HL-60/S4 treated with retinoic acid at 250 ng/mL for 4 days and 3 days (cell line): ENCODE measurements around the gene SCP2D1.

Experiments
- in situ Hi-C: fragments of 300-500 bp; cut with MboI; formaldehyde crosslinking; loops from 2 replicates; pipeline ENCODE4 v1.7.0; 2022; ENCODE audit warnings: low sequenced_read_pairs

Gene SCP2D1

DNA sequence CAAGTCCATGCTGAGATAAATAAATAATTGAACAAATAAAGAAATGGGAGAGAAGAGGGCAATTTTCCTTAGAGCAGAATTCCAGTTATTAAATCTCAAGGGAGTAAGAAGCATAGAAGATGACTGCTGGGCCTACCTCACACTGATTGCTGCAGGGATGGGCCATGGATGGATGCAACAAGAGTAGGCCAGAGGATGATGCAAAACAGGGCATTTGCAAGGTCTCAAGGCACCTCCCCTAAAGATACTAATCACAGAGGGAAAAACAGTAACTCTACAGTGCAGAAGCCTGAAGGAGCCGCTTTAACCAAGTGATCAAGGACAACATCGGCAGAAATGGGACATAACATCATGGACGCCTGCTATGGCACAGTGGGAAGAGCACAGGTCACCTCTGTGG, 1.7 kb upstream of the SCP2D1 start:
- in situ Hi-C loops: no loop called here

DNA sequence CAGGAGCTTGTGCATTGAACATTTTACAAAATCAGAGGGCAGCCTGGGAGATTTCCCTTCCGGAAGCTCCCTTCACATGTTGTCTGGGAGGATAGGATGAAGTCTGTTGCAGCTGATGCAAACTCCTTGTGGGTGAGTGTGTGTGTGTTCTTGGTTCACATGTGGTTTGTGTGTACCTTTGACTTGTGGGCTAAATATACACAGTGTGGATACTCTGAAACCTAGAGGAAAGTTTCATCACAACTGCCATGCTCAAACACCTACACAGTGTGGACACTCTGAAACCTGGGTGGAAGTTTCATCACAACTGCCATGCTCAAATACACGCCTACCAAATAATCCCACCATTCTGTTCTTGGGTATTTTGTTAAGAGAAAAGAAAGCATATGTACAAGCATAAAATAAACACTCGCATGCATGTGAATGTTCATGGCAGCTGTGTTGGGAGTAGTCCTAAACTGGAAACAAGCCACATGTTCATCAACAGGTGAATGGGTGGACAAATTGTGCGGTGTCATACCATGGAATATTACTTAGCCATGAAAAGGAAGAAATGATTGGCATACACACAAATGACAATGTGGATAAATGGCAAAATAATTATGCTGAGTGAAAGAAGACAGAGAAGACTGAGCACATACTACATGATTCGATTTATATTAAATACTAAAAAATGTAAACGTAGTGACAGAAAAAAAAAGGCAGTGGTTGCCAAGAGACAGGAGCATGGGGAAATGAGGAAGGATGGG, 1.8 kb downstream of the SCP2D1 start:
- in situ Hi-C loops: no loop called here

DNA sequence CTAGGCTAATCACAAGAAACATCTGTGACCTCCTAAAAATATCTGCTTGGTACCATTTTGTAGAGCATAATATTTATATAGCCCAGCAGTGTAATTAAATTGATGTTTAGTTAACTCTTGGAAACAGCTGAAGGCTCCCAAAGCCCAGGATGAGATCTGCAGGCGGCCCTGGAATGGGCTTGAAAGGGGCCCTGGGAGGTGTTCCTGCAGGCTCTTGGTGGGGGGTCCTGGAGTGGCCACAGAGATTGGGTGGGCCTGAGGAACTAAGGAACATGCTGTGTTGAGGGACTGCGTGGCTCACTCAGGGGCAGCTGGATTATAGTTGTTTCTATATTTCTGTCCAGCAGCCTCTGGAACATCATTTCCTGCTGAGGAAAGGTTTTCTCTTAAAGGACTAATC, 9.2 kb downstream of the SCP2D1 start:
- in situ Hi-C loops: no loop called here

GRCh38 chr20:18831830-18832499, 18.4 kb downstream of the SCP2D1 start:
- in situ Hi-C loops: no loop called here

- in situ Hi-C loops: no loop called here
These were observed 19.1 kb downstream of the SCP2D1 start for GRCh38 chr20:18832546-18833200.

DNA sequence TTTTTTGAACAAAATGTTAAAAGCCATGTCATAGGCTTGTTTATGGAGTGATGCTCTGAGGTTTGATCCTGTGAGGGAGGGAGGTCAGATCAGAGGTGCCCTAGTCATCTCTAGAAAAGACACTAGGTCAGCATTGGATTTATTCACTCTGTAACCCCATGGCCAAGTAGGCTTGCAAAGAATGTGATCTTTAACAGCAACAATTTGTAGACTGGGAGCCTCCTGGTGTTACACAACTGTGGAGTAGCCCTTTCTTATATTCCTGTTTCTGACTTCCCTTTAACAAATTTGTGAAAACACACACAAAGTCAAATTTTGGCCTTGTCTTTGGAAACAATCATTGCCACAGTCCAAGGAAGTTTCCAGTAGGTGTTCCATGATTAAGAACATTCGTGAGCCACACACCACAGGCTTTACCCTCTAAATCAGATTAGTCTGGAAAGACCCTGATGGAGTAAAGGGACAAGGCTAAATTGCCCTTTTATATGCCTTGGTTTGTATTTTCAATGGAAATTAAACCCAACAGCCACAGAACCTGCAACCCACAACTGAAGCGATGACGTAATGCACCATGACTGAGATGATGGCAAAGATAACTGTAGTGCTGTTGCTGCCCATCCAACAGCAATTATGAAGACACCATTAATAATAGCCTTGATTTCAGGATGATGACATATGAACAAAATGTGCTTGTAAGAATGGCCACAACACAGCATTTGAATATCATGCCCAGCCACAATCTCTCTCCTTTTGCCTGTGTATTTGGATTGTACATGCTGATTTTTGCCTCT, 22.1 kb downstream of the SCP2D1 start:
- in situ Hi-C loops: no loop called here

- in situ Hi-C loops: no loop called here
These were observed 24.1 kb downstream of the SCP2D1 start for GRCh38 chr20:18837718-18838117.

DNA sequence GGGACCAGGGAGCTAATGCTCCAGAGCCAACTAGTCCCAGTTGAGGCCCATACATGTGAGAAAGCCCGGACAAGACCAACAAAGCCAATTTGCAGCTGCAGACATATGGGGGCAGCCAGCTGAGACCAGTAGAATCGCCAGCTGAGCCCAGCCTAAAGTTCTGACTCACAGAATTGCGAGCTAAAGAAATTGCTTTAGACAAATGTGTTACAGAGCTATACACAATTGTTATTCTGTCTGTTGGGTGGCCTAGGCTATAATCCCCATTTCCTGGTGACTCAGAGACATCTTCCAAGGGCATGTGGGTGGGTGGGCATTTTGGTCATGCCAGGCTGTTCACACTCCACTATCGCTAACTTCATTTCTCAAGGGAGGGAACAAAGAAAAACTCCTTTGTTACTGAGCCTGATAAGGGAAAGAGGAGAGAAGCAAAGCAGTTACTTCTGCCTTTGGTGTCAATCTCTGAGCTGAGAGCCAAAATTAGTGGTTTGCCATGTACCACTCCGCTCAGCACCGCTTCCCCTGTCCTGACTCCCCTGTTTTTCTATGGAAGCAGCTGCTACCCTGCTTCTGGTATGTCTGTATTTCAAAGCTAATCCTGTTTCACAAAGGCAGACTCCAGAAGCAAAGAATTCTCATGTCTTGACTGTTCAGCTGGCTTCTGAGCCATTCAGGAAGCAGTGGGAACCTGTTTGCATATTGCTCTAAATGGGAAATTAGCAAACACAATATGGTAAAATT, 26.1 kb downstream of the SCP2D1 start:
- in situ Hi-C loops: no loop called here

GRCh38 chr20:18840248-18840645, 26.7 kb downstream of the SCP2D1 start:
- in situ Hi-C loops: no loop called here

- in situ Hi-C loops: no loop called here
These were observed 31.4 kb downstream of the SCP2D1 start for GRCh38 chr20:18845017-18845416.

DNA sequence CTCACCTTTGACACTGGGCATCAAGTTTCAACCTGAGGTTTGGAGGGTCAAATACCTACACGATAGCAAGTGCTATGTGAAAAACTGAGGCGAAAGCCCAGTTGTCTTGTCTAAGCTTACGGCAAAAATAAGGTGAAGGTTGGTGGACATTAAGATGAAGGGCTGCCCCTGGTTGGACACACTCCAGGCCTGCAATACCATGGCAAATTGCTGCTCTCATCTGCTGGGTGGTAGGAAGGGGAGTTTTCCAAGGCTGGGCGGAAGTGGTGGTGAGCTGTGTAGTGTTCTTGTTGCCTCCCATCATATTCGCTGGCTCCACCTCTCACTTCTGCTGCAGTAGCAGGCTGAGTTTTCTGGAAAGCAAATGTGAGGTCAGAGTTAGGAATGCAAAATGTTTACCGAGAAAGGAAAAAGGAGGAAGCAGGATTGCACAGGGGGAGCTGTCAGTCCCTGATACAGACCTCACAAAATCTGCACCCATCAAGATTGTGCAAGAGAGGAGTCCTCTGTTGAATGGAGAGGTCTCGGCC, 33.7 kb downstream of the SCP2D1 start:
- in situ Hi-C loops: no loop called here

GRCh38 chr20:18849131-18849530, 35.5 kb downstream of the SCP2D1 start:
- in situ Hi-C loops: no loop called here

DNA sequence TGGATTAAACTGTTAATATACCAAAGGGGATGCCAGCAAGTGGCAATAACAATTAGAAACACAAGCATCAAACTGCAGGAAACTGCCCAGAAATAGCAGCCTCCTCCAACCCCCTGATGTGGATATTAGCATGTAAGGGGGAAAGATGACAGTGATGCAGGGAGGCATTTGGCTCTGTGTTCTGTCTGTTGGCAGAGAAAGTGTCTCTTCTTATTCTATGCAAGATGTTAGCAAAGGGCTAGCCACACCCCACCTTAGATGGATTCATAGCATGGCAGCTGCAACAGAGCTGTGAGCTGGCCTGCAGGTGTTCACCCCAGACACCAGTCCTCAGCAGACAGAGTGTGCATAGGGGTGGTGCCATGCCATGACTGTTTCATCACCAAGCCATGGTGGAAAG, 38.0 kb downstream of the SCP2D1 start:
- in situ Hi-C loops: no loop called here

GRCh38 chr20:18852318-18852717, 38.7 kb downstream of the SCP2D1 start:
- in situ Hi-C loops: no loop called here

DNA sequence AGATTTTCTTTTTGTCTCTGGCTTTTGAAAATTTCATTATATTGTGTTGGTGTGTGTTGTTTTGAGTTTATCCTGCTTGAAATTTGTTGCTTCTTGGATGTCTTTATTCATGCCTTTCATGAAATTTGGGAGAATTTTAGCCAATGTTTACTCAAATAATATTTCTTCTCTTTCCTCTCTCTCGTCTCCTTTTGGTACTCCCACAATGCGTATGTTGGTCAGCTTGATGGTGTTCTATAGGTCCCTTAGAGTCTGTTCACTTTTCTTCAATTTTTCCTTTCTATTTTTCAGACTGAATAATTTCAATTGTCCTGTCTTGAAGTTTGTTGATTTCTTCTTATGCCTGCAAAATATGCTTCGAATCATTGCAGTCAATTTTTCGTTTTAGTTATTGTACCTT, 39.6 kb downstream of the SCP2D1 start:
- in situ Hi-C loops: no loop called here

DNA sequence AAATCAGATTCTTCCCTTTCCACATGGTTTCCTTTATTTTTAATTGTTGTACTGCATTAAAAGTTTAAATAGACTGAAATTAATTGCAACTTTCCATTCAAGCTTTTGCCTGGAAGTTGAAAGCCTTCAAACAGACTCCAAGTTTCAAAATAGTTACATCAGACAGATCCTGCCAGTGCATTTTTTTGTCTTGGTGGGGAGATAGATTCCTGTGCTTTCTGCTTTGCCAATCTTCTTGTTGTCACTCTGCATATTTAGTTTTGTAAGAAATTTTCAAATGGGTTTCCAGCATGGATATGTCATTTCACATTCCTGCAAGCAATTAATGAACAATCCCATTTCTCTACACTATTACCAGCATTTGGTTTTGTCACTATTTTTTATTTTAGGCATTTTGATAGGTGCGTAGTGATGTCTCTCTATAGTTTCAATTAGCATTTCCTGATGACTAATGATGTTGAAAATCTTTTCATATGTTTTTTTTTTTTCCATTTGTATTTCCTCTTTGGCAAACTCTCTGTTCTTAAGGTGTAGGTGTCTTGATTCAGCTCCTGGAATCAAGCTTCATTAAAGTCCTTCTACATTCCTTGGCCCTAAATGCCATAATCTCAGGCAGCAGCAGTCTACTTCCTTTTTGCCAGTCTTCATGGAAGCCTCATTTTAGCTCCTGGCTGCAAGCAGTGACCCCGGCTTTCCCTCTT, 40.5 kb downstream of the SCP2D1 start:
- in situ Hi-C loops: no loop called here

GRCh38 chr20:18855882-18856281, 42.3 kb downstream of the SCP2D1 start:
- in situ Hi-C loops: no loop called here

DNA sequence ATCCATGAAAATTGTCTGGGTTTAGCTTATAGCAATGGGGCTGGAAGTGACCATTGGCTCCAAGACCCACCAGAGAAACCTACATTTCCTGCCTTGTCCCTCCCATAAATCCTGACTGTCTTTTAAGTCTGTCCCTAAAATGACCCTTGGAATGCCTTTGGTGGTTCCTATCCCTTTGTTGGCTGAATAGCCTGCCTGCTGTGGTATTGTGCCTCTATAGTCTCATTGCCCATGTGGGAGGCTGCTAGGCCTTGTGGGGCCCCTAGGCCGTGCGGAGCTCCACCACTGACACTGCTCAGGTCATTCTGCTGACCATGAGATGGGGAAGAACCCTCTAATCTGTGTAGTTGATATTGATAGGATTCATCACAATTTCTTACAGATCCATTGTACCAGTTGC, 43.3 kb downstream of the SCP2D1 start:
- in situ Hi-C loops: no loop called here

- in situ Hi-C loops: no loop called here
These were observed 44.1 kb downstream of the SCP2D1 start for GRCh38 chr20:18857640-18858039.

DNA sequence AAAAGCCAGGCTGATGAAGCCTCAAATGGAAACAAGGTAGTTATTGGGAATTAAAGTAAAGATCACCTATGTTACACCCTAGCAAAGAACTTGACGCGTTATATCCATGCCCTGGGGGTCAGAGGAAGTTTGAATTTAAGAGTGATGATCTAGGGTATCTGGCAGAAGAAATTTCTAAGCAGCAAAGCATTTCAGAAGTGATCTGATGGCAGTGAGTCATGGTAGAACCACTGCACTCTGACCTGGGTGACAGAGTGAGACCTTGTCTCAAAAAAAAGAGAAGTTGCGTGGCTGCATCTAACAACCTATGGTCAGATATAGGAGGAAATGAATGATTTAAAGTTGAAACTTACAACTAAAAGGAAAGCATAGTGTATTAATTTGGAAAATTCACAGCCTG, 45.2 kb downstream of the SCP2D1 start:
- in situ Hi-C loops: no loop called here
